ENCODE results near the gene CCND1.

The CCND1 gene

GRCh38 chr11:69640995-69641581 is at the start of gene CCND1:
TSS of gene CCND1 (plus strand) at chr11:69641156. CDS start at chr11:69641314, 158 bp downstream.
- DNase-seq (ENCODE audit: low read depth) = peak; percentile 65
- H3K4me3 ChIP-seq (ENCODE audit: low read depth, low read length) = peak within 1 kb of the TSS; percentile 95

GRCh38 chr11:69592986-69593650 is 47.8 kb upstream of the CCND1 start:
- no peak overlapping the region for H3K4me3 ChIP-seq (ENCODE audit: low read depth, low read length)
- DNase-seq (ENCODE audit: low read depth) = no peak

GRCh38 chr11:69593851-69594250 is 47.1 kb upstream of the CCND1 start:
- no peak for DNase-seq (ENCODE audit: low read depth)
- H3K4me3 ChIP-seq (ENCODE audit: low read depth, low read length) = no peak overlapping the region

- no peak for DNase-seq (ENCODE audit: low read depth)
Measured at GRCh38 chr11:69594481-69594880, 46.5 kb upstream of the CCND1 start.

GRCh38 chr11:69595805-69596665 is 44.9 kb upstream of the CCND1 start:
- no peak for DNase-seq (ENCODE audit: low read depth)
- H3K4me3 ChIP-seq (ENCODE audit: low read depth, low read length) = no peak overlapping the region

More at GRCh38 chr11:69594481-69594880, 46.5 kb upstream of the CCND1 start:
- H3K4me3 ChIP-seq (ENCODE audit: low read depth, low read length) = no peak overlapping the region

GRCh38 chr11:69598147-69598546 is 42.8 kb upstream of the CCND1 start:
- H3K4me3 ChIP-seq (ENCODE audit: low read depth, low read length) = no peak overlapping the region
- DNase-seq (ENCODE audit: low read depth) = no peak

- peak; percentile 11 for DNase-seq (ENCODE audit: low read depth)
- no peak overlapping the region for H3K4me3 ChIP-seq (ENCODE audit: low read depth, low read length)
Measured at GRCh38 chr11:69599502-69599901, 41.5 kb upstream of the CCND1 start.

GRCh38 chr11:69600001-69600400 is 41.0 kb upstream of the CCND1 start:
- no peak overlapping the region for H3K4me3 ChIP-seq (ENCODE audit: low read depth, low read length)
- no peak for DNase-seq (ENCODE audit: low read depth)

- DNase-seq (ENCODE audit: low read depth) = no peak
Measured at GRCh38 chr11:69601011-69601975, 39.7 kb upstream of the CCND1 start.

GRCh38 chr11:69603111-69603836 is 37.7 kb upstream of the CCND1 start:
- no peak for DNase-seq (ENCODE audit: low read depth)
- H3K4me3 ChIP-seq (ENCODE audit: low read depth, low read length) = no peak overlapping the region

More at GRCh38 chr11:69601011-69601975, 39.7 kb upstream of the CCND1 start:
- H3K4me3 ChIP-seq (ENCODE audit: low read depth, low read length) = no peak overlapping the region

GRCh38 chr11:69604055-69604454 is 36.9 kb upstream of the CCND1 start:
- H3K4me3 ChIP-seq (ENCODE audit: low read depth, low read length) = no peak overlapping the region
- DNase-seq (ENCODE audit: low read depth) = no peak

- DNase-seq (ENCODE audit: low read depth) = no peak
- H3K4me3 ChIP-seq (ENCODE audit: low read depth, low read length) = no peak overlapping the region
Measured at GRCh38 chr11:69605737-69606526, 35.0 kb upstream of the CCND1 start.

- H3K4me3 ChIP-seq (ENCODE audit: low read depth, low read length) = no peak overlapping the region
- DNase-seq (ENCODE audit: low read depth) = no peak
Measured at GRCh38 chr11:69609351-69609750, 31.6 kb upstream of the CCND1 start.

GRCh38 chr11:69611548-69612526 is 29.1 kb upstream of the CCND1 start:
- DNase-seq (ENCODE audit: low read depth) = no peak
- H3K4me3 ChIP-seq (ENCODE audit: low read depth, low read length) = no peak overlapping the region

GRCh38 chr11:69613594-69613993 is 27.4 kb upstream of the CCND1 start:
- no peak for DNase-seq (ENCODE audit: low read depth)
- no peak overlapping the region for H3K4me3 ChIP-seq (ENCODE audit: low read depth, low read length)

GRCh38 chr11:69614085-69614484 is 26.9 kb upstream of the CCND1 start:
- DNase-seq (ENCODE audit: low read depth) = no peak
- H3K4me3 ChIP-seq (ENCODE audit: low read depth, low read length) = no peak overlapping the region
